IPS-18c (cell line): ENCODE results near the gene MISFA.
"Not testable (repeated sequence)": the region's sequence is repeated elsewhere in the genome, so short reads cannot be mapped to it uniquely, and the experiment has no call there.

Source experiments
- H3K4me3 ChIP-seq: 2 replicates; pipeline ENCODE4 v1.7.0; 2013; ENCODE audit warnings: low read depth, mild to moderate bottlenecking, low read length, moderate library complexity; ENCODE audit not compliant: insufficient read depth
- H3K9me3 ChIP-seq: one replicate; pipeline ENCODE4 v1.6.1; 2013; ENCODE audit warnings: mild to moderate bottlenecking, low read length, moderate library complexity; ENCODE audit not compliant: control insufficient read depth, insufficient read depth

The MISFA gene

DNA sequence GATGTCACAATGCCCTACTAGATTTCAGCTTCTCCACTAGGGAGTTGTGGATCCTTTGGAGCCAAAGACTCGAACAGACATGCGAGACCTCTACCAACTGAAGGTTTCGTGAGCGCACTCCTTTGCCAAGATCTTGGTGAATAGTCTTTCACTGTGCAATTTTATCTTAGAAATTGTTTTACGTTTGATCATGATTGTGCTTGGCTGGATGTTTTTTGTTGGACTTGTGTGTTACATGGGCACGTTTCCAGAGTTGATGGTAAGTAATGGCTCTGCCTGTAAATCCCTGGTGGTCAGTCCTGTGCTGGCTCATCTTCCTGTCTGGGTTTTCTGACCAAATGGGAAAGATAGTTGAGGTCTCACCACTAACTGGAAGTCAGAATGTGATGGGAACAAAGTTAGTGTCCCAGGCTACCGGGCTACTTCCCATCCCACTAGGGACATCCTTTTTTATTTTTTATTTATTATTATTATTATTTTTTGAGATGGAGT is at the start of gene MISFA:
Gene MISFA (plus strand): TSS at position 51 of the 492 bp plus-strand sequence. CDS start 140 bp downstream, at position 191.
- Histone ChIP-seq H3K4me3 (no peak within 1 kb of the TSS), H3K9me3 (no peaks in the 10 kb centered on the region)

DNA sequence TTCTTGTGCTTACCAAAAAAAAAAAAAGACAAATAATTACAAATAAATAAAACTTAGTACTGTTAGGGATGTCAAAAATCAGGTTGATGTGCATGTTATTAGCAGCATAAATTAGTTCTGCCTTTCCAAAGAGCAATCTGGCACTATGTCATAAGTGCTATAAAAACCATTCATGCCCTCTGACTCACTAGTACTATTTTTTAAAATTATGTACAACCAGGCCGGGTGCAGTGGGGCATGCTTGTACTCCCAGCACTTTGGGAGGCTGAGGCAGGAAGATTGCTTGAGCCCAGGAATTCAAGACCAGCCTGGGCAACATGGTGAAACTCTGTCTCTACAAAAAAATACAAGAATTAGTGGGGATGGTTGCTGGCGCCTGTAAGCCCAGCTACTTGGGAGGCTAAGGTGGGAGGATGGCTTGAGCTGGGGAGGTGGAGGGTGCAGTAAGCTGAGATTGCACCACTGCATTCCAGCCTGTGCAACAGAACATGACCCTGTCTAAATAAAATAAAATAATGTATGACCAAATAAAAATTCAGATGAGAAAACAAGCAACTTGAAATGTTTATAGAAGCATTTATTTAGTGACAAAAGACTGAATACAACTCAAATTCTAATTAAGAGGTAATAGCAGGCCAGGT is 36.4 kb upstream of the MISFA start:
- no peak overlapping the region for H3K4me3 ChIP-seq
- H3K9me3 ChIP-seq: no peaks in the 10 kb centered on the region

DNA sequence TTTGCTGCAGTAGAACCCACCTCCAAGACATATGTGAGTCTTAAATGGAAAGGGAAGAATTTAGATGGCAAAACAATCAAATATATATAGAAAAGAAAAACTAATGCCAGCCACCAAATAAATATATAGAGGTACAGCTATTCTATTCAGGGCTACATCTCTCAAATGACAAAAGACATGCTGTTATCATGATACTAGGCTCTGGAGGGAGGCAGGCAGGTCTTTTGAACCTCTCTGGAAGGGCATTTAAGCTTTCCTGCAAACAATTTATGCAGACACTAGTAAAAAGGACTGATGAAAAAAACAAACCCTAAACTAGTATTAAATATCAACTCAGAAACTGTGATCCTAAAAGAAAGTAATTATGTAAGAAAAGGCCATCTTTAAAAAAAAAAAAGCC is 35.4 kb upstream of the MISFA start:
- Histone ChIP-seq H3K4me3 (no peak overlapping the region), H3K9me3 (no peaks in the 10 kb centered on the region)

DNA sequence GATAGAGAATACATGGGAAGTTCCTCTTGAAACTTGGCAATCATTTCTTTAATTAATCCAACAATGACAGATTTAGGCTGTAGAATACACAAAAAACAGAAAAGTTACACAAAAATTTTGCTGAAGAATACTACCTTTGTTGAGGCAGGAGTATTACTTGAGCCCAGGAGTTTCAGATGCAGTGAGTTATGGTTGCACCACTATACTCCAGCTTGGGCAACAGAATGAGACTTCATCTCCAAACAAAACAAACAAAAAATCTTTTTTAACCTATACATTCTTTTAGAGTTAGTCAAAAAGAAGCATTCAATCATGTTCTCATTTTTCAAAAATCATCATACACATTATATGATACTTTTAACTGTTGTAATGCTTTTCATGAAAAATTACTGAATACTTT is 33.2 kb upstream of the MISFA start:
- H3K9me3 ChIP-seq: no peaks in the 10 kb centered on the region
- H3K4me3 ChIP-seq: no peak overlapping the region

DNA sequence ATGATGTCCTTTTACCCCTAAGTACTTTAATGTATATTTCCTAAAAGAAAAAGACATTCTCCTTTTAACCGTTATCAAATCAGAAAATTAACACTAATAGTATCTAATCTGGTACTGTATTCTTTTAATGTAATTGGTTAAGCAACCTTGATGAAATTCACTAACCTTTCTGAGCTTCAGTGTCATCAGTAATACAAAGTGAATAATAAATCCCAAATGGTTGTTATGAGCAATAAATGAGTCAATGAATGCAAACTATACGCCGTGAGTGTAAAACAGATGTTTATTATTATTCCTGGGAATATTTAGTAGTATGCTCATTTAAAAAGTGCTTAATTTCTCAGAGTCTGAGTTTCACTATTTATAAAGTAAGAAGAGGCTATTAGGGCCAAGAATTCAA is 32.5 kb upstream of the MISFA start:
- Histone ChIP-seq H3K4me3 (no peak overlapping the region), H3K9me3 (no peaks in the 10 kb centered on the region)

DNA sequence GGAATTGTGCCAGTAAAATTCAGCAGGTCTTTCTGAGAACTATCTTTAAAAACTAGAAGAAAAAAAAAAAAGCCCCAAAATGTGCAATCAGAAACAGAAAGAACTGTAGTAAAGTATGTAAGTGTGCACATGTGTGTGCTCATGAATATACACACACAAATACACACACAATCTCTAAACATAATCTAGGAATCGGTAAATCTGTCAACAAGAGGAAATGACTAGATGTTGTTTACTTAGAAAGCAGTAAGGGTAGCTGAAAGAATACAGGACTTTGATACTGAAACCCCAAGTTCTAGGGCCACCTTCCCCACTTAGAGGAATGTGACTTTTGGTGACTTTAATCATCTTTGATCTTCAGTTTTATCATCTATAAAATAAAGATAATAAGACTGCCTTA is 24.2 kb upstream of the MISFA start:
- no peak overlapping the region for H3K4me3 ChIP-seq
- H3K9me3 ChIP-seq: no peaks in the 10 kb centered on the region

DNA sequence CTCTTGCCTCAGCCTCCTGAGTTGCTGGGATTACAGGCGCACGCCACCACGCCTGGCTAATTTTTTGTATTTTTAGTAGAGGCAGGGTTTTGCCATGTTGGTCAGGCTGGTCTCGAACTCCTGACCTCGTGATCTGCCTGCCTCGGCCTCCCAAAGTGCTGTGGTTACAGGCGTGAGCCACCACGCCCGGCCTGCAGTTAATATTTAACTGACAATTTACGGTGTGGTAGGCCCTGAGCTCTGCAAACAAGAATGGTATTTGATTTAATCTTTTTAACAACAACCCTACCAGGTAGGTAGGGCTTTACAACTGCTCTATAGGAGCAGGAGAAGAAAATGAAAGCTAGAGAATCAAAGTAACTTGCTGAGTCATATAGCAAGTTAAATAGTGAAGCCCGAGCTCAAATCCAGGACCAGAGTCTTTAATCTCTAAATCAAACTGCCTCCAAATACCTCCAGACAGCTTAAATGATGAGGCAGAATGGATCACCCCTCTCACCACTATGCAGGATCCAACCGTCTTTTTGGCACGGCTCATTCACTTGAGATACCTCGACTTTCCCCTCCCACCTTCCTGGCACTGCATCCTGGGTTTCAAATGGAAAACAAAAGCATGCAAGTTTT is 20.5 kb upstream of the MISFA start:
- H3K4me3 ChIP-seq: no peak overlapping the region

DNA sequence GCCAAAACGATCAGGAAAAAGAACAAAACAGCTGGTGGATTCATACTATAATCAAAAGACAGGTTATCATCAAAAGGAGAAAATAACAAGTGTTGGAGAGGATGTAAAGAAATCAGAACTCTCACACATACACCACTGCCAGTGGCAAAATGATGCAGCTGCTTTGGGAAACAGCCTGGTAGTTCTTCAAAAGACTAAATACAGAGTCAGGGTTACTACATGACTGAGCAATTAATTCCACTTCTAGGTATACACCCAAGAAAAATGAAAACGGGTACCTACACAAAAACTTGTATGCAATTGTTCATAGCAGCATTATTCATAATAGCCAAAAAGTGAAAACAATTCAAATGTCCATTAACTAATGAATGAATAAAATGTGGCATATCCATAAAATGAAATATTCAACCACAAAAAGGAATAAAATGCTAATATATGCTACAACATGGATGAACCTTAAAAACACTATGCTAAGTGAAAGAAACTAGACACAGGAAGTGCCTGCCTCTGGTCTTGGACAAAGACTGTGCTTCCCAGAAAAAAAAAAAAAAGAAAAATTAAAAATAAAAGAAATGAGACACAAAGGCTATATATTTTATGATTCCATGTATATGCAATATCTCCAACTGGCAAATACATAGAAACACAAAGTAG is 19.3 kb upstream of the MISFA start:
- Histone ChIP-seq H3K4me3 (no peak overlapping the region), H3K9me3 (no peaks in the 10 kb centered on the region)

More for the DNA sequence above, 20.5 kb upstream of the MISFA start:
- H3K9me3 ChIP-seq: no peaks in the 10 kb centered on the region

DNA sequence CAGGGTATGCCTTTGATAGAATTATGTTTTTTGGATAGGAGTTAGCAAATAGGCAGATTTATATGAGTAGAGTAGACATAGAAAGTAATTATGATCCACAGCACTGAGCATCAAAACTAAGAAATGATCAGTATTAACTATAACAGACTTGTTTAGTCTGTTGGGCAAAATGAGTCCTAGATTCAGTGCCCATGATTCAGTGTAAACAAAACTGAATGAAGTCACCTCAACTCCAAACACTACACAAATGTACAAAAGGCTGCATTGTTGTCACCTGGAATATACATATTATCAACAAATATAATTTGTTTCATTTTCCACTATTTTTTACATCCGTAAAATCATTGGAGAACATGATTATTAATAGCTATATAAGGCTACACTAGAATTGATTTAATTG is 17.8 kb upstream of the MISFA start:
- H3K9me3 ChIP-seq: no peaks in the 10 kb centered on the region
- H3K4me3 ChIP-seq: no peak overlapping the region

DNA sequence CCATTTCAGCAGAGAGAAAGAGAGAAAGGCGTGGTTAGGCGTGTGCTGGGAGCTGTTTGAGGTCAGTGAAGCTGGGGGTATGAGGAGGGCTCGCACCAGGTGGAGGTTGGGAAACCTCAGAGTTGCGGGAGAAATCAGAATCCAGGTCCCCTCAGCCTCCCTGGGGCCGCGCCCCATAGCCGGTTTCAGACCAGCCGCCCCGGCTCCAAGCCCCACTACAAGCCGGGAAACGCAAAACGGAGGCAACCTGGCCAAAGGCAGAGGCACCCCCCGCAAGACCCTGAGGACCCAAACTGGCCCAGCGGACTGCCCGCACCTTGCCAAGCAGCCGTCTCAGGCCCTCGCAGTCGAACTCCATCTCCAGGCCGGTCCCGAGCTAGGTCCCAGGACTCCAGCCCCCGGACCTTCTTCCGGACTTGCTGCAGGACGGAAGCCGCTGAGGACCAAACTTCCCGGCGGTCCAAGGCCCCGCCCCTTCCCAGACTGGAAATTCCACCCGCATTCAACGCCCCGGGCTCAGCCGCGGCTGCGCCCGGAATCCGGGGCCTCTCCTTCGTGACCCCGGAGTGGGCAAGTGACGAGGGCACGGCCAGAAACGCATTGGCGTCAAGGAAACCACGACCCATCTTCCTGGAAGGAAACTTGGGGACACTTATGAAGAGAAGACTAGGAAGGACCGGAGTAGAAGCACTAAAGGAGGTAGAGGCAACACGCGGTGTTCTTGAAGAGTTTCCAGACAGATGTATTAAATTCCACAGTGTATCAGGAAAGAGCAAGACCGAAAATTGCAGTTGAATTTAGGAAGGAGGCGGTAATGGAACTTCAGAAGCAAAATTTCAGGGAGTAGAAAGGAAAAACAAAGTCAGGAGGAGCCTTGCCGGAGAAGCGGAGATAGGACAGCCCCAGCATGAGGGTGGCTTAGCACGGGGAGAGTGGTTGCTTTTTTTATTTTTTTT is 11.0 kb upstream of the MISFA start, which contains the start of gene UEVLD:
Gene UEVLD (minus strand): TSS at position 438 of the 956 bp plus-strand sequence. CDS start 80 bp downstream, at position 358.
- peak within 1 kb of the TSS; percentile 79 for H3K4me3 ChIP-seq

DNA sequence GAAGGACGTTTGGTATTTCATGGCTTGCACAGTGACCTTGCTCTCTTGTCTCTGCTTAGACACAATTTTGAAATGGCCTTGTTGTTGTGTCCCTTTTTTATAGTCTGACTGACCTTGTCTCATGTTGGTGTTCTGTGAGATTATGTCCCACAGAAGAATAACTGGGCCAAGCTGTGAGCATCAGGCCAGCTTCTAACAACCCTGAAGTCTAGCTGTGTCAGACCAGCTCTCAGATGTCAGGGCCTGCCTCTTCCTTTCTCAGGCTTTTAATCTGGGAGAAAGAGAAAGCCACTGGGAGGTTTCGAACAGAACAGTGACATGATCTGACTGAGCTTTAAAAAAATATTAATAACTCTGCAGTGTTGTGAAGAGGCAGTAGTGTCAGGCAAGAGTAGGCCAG is 9.0 kb upstream of the MISFA start:
- Histone ChIP-seq H3K9me3 (no peaks in the 10 kb centered on the region), H3K4me3 (no peak overlapping the region)

More for the DNA sequence above, 11.0 kb upstream of the MISFA start, which contains the start of gene UEVLD:
- no peaks in the 10 kb centered on the region for H3K9me3 ChIP-seq

DNA sequence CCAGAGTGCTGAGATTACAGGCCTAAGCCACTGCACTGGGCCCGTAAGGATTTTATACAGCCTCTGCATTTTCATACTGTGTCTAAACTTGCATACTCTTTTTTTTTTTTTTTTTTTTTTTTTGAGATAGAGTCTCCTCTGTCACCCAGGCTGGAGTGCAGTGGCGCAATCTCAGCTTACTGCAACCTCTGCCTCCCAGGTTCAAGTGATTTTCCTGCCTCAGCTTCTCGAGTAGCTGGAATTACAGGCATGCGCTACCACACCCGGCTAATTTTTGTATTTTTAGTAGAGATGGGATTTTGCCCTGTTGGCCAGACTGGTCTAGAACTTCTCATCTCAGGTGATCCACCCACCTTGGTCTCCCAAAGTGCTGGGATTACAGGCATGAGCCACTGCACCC is 5.5 kb upstream of the MISFA start:
- H3K9me3 ChIP-seq: not testable (repeated sequence)

DNA sequence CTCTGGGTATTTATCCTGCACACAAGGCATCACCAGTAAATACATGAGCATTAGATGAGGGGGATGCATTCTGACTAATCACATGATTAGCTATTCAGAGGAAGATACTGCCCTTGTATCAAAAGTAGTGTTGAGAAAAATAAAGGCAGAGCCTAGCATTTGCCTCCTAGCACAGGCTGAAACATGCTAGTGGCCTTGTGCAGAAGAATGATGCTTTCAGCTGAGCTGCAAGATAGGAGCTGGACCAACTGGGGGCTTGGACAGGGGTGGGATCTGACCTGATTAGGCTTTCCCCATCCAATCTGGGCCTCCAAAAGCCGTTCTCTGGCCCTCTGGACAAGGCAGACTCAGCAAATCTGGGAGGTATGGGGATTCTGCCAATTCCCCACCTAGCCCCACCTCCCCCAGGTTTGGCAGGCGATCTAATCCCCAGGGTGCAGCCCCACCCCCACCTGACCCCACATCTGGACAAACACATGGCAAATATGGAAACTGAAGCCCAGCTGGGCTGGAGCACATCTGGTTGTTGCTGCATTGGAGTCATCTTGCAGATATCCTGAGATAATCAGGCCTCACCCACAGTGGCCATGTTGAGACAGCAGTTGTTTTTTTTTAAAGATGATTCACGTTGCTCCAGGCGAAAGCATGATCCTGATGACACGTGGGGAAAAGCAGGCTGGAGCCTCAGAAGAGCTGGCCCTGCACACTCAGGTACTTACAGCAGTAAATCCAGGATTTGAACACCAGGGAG is 4.4 kb upstream of the MISFA start:
- no peaks in the 10 kb centered on the region for H3K9me3 ChIP-seq
- H3K4me3 ChIP-seq: no peak overlapping the region

More for the DNA sequence above, 5.5 kb upstream of the MISFA start:
- H3K4me3 ChIP-seq: not testable (repeated sequence)

DNA sequence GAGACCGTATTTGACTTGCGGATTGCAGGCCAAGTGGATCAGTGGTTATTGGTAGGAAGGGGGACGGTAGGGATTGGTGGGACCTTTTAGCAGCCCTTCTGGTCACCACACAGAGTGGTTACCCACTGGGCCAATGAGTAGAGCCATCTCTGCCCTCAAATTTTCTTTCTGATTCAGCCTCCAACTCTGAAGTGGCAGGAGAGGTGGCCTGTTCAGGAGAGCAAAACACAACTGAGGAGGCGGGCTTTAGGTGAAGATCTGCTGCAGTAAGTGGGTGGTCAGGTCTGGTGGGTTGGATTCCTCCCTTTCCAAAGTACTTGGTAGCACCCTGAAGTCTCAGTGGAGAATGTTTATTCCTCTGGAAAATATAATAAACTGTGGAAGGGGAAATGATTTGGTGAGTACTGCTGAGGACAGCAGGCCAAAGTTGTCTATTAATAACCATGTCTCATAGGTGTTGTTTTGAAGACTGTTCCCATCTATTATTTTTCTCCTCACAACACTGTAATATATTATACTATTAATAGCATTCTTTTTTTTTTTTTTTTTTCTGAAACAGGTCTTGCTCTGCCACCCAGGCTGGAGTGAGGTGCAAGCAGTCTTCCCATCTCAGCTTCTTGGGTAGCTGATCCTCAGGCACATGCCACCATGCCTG is 1.5 kb downstream of the MISFA start:
- no peak overlapping the region for H3K4me3 ChIP-seq

DNA sequence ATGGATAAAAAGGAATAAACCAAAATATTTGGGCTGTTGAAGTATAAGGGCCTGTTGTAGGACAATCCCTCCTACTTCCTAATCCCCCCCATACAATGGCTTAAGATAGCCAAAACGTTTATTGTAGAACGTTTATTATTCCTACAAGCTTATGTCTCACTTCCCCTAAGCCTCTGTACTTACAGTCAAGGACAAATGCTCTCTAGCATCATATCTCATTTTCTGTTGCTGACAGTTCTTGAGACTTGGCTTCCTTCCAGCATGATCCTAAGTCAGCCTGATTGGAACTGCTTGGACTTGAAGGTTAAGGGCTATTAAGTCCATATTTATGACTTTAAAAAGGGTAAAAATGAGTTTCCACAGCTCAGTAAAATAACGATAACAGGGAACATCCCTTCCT is 8.8 kb downstream of the MISFA start:
- Histone ChIP-seq H3K9me3 (no peaks in the 10 kb centered on the region), H3K4me3 (no peak overlapping the region)

More for the DNA sequence above, 1.5 kb downstream of the MISFA start:
- no peaks in the 10 kb centered on the region for H3K9me3 ChIP-seq

DNA sequence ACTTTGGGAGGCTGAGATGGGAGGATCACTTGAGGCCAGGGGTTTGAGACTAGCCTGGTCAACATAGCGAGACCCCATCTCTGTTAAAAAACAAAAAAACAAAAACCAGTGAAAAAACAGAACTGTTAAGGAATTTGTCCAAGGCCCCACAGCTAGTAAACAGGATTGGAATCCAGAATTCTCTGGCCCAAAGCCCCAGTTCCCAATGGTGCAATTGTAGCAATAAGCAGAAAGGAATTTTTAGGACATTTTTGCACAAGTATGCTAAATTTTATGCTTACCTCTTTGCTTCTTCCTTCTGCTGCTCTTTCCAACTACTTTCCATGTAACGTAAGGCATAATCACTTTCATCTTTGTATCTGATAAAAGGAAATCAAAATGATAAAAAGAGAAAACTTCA is 11.6 kb downstream of the MISFA start:
- Histone ChIP-seq H3K4me3 (no peak overlapping the region), H3K9me3 (no peaks in the 10 kb centered on the region)
